ENCODE measurements around the gene FKBP2. TPM values are rescaled to one million over a fixed set of nuclear protein-coding genes. Genes with fewer than 3 reads are reported as not detected.

FKBP2 gene
- total RNA-seq, 1 donor from 2014 or later, result 41.5 TPM

- peaks cover 16% of the 10 kb centered on the region for H3K79me2 ChIP-seq (ENCODE audit: insufficient read depth, low read length)
- peak within 1 kb of the TSS; percentile 88 for H2AFZ ChIP-seq (ENCODE audit: low read depth, low read length)
- peak within 1 kb of the TSS; percentile 92 for H3K9ac ChIP-seq (ENCODE audit: low read length)
- Mint-ChIP-seq H3K27me3 (ENCODE audit: low read depth, unreplicated experiment) (peaks cover 2% of the 10 kb centered on the region), H3K36me3 (ENCODE audit: low read depth, unreplicated experiment) (peaks cover 3% of the 10 kb centered on the region), H3K4me1 (ENCODE audit: low read depth, unreplicated experiment) (peaks cover 3% of the 10 kb centered on the region), H3K27ac (ENCODE audit: unreplicated experiment) (no peak within 1 kb of the TSS), H3K4me3 (ENCODE audit: unreplicated experiment) (peak within 1 kb of the TSS; percentile 87), H3K9me3 (ENCODE audit: unreplicated experiment) (no peaks in the 10 kb centered on the region)
- H3K9me3 ChIP-seq (ENCODE audit: insufficient read depth, low read depth, low read length), result no peaks in the 10 kb centered on the region
- peaks cover 10% of the 10 kb centered on the region for H3K4me1 ChIP-seq (ENCODE audit: insufficient read depth, low read length)
- no peaks in the 10 kb centered on the region for H3K27me3 ChIP-seq (ENCODE audit: insufficient read depth, low read length)
- no peaks in the 10 kb centered on the region for H4K20me1 ChIP-seq (ENCODE audit: insufficient read depth, low read length)
- FAIRE-seq, result no peak
- H3K4me2 ChIP-seq (ENCODE audit: low read length), result peak within 1 kb of the TSS; percentile 100
- TF ChIP-seq, protein P1, sequence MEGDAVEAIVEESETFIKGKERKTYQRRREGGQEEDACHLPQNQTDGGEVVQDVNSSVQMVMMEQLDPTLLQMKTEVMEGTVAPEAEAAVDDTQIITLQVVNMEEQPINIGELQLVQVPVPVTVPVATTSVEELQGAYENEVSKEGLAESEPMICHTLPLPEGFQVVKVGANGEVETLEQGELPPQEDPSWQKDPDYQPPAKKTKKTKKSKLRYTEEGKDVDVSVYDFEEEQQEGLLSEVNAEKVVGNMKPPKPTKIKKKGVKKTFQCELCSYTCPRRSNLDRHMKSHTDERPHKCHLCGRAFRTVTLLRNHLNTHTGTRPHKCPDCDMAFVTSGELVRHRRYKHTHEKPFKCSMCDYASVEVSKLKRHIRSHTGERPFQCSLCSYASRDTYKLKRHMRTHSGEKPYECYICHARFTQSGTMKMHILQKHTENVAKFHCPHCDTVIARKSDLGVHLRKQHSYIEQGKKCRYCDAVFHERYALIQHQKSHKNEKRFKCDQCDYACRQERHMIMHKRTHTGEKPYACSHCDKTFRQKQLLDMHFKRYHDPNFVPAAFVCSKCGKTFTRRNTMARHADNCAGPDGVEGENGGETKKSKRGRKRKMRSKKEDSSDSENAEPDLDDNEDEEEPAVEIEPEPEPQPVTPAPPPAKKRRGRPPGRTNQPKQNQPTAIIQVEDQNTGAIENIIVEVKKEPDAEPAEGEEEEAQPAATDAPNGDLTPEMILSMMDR (IDR thresholded peaks at IDR 0.05; ENCODE audit: insufficient read depth, low read depth, low read length), result no peak
- no peak for TF ChIP-seq EZH2 (IDR thresholded peaks at IDR 0.05; ENCODE audit: insufficient read depth, low read length)
- peak within 1 kb of the TSS; percentile 78 for H3K27ac ChIP-seq (ENCODE audit: low read depth, low read length)
- H3K36me3 ChIP-seq (ENCODE audit: insufficient read depth, low read length), result no peaks in the 10 kb centered on the region
- H3K4me3 ChIP-seq (ENCODE audit: insufficient read depth, low read depth, low read length), result peak within 1 kb of the TSS; percentile 88
- peak; percentile 74 for DNase-seq (ENCODE audit: low read depth)
These were observed 43.4 kb downstream of the FKBP2 start, which contains the start of gene BAD for GRCh38 chr11:64284048-64284961. BAD (minus strand) TSS chr11:64284665; CDS start chr11:64284368, 297 bp downstream.

DNA sequence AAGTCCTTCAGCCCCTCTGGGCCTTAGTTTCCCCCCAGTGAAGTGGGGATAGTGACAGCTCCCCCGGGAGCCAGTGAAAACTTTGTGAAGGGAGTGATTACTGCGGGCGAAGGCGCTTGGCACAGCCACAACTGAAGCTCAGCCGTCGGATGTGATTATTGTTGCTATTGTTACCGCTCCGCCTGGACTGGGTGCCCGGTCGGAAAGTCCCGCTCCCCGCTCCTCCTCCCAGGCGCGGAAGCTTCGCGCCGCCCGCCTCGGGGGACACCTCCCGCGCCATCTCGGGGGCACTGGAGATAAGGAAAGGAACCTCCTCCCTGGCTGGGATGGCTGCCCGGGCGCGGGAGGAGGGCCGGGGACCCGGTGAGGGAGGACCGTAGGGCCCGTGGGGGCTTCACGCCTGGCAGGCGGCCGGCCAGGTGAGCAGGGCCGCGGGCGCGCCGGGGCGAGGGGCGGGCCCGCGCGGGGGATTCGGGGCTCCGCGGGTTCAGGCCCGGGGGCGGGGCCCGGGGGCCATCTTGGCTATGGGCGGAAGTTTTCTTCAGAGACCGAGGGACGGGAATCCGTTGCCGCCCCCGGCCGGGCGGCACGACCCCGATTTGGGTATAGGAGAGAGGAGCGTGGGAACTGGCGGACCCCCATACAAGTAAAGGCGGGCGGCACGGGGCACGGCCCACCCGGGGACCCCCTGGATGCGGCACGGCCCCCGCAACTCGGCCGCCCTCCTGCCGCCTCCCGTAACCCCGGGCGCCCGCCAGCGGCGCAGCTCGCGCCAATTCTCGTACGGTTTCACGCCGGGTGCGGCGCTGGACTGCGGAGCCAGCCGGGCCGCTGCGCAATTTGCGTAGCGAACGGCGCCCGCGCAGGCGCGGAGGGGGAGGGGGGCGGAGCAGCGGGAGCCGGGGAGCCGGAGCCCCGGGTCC, 44.3 kb downstream of the FKBP2 start, which contains the start of gene GPR137:
GPR137 (plus strand) TSS at position 887 of the 923 bp plus-strand sequence. CDS start 677 bp downstream, outside the sequence.
- H3K79me2 ChIP-seq (ENCODE audit: insufficient read depth, low read length), result peaks cover 16% of the 10 kb centered on the region
- no peaks in the 10 kb centered on the region for H3K9me3 ChIP-seq (ENCODE audit: insufficient read depth, low read depth, low read length)
- H4K20me1 ChIP-seq (ENCODE audit: insufficient read depth, low read length), result peaks cover 7% of the 10 kb centered on the region
- peaks cover under 1% of the 10 kb centered on the region for H3K27me3 ChIP-seq (ENCODE audit: insufficient read depth, low read length)
- peaks cover 3% of the 10 kb centered on the region for H3K4me1 Mint-ChIP-seq (ENCODE audit: low read depth, unreplicated experiment)
- peaks cover 10% of the 10 kb centered on the region for H3K4me1 ChIP-seq (ENCODE audit: insufficient read depth, low read length)
- peak within 1 kb of the TSS; percentile 88 for H3K4me3 ChIP-seq (ENCODE audit: insufficient read depth, low read depth, low read length)
- peak within 1 kb of the TSS; percentile 78 for H3K27ac ChIP-seq (ENCODE audit: low read depth, low read length)
- peak; percentile 28 for DNase-seq (ENCODE audit: low read depth)
- H3K4me2 ChIP-seq (ENCODE audit: low read length), result peak within 1 kb of the TSS; percentile 100
- H2AFZ ChIP-seq (ENCODE audit: low read depth, low read length), result peak within 1 kb of the TSS; percentile 88
- H3K9ac ChIP-seq (ENCODE audit: low read length), result peak within 1 kb of the TSS; percentile 92
- H3K27ac Mint-ChIP-seq (ENCODE audit: unreplicated experiment), result peak within 1 kb of the TSS; percentile 30
- H3K27me3 Mint-ChIP-seq (ENCODE audit: low read depth, unreplicated experiment), result peaks cover 10% of the 10 kb centered on the region
- no peaks in the 10 kb centered on the region for H3K9me3 Mint-ChIP-seq (ENCODE audit: unreplicated experiment)
- no peak for FAIRE-seq
- no peak for TF ChIP-seq EZH2 (IDR thresholded peaks at IDR 0.05; ENCODE audit: insufficient read depth, low read length)
- TF ChIP-seq, protein P1 (IDR thresholded peaks at IDR 0.05; ENCODE audit: insufficient read depth, low read depth, low read length), result no peak
- no peaks in the 10 kb centered on the region for H3K36me3 ChIP-seq (ENCODE audit: insufficient read depth, low read length)
- H3K36me3 Mint-ChIP-seq (ENCODE audit: low read depth, unreplicated experiment), result peaks cover 5% of the 10 kb centered on the region
- H3K4me3 Mint-ChIP-seq (ENCODE audit: unreplicated experiment), result peak within 1 kb of the TSS; percentile 87
